WTC11 (cell line): ENCODE measurements around the gene HOXA13. TPM values are rescaled to one million over a fixed set of nuclear protein-coding genes. Genes with fewer than 3 reads are reported as not detected.
A peak's percentile ranks its signal among the peaks of the same experiment; 100 is the strongest.

Experiments used
- ATAC-seq: fragments of 200-7000 bp; cut with Tn5 transposase; 2 replicates; pipeline ENCODE4 v1.10.0; 2021; ENCODE audit warnings: mild to moderate bottlenecking, moderate library complexity
- CTCF ChIA-PET: fragments of 300-600 bp; sonication (Branson Sonifier 250); formaldehyde crosslinking; loops from one replicate; lab custom pipeline; 2021; ENCODE audit warnings: antibody characterized with exemption; lab: Charles Lee
- POLR2A ChIA-PET: fragments of 350-600 bp; sonication (Branson Sonifier 250); formaldehyde crosslinking; loops from one replicate; lab custom pipeline; 2021; ENCODE audit warnings: antibody characterized with exemption; lab: Charles Lee
- DNase-seq: peaks from one replicate; pipeline ENCODE4 v3.0.0; 2021; ENCODE audit warnings: low spot score
- H3K27ac Mint-ChIP-seq: 2 replicates; pipeline ENCODE4 v1.8.0; 2021; ENCODE audit warnings: mixed read lengths
- H3K27me3 Mint-ChIP-seq: 2 replicates; pipeline ENCODE4 v1.8.0; 2021; ENCODE audit warnings: low read depth, mild to moderate bottlenecking, moderate library complexity, mixed read lengths
- H3K36me3 Mint-ChIP-seq: 2 replicates; pipeline ENCODE4 v1.8.0; 2021; ENCODE audit warnings: mixed read lengths
- H3K4me1 Mint-ChIP-seq: 2 replicates; pipeline ENCODE4 v1.8.0; 2022; ENCODE audit warnings: mixed read lengths
- H3K4me3 Mint-ChIP-seq: 2 replicates; pipeline ENCODE4 v1.8.0; 2021; ENCODE audit warnings: mild to moderate bottlenecking, moderate library complexity, mixed read lengths
- H3K9me3 Mint-ChIP-seq: 2 replicates; pipeline ENCODE4 v1.8.0; 2021; ENCODE audit warnings: mixed read lengths
- AR ChIP-seq: fragments of 250-450 bp; sonication (Bioruptor Pico); IDR thresholded peaks from 2 replicates; pipeline ENCODE4 v1.9.0; 2021; ENCODE audit warnings: mild to moderate bottlenecking
- E2F1 ChIP-seq: sonication (generic); formaldehyde crosslinking; IDR thresholded peaks from 2 replicates; pipeline ENCODE4 v1.8.0; 2022; ENCODE audit warnings: mild to moderate bottlenecking, missing genetic modification reagents
- E2F5 ChIP-seq: sonication (generic); formaldehyde crosslinking; IDR thresholded peaks from 2 replicates; pipeline ENCODE4 v1.8.1; 2022; ENCODE audit warnings: mild to moderate bottlenecking, moderate library complexity, missing genetic modification reagents
- FOXP4 ChIP-seq: sonication (generic); formaldehyde crosslinking; IDR thresholded peaks from 2 replicates; pipeline ENCODE4 v1.8.0; 2022; ENCODE audit warnings: mild to moderate bottlenecking, missing genetic modification reagents
- MAX ChIP-seq: sonication (generic); formaldehyde crosslinking; IDR thresholded peaks from 2 replicates; pipeline ENCODE4 v1.8.0; 2022; ENCODE audit warnings: mild to moderate bottlenecking, missing genetic modification reagents
- NFYB ChIP-seq: sonication (generic); formaldehyde crosslinking; conservative IDR thresholded peaks from 2 replicates; pipeline ENCODE4 v1.8.0; 2022; ENCODE audit warnings: low read depth, missing genetic modification reagents
- NR1H2 ChIP-seq: sonication (generic); formaldehyde crosslinking; IDR thresholded peaks from 2 replicates; pipeline ENCODE4 v1.9.0; 2021; ENCODE audit warnings: mild to moderate bottlenecking, moderate library complexity, missing genetic modification reagents
- NR3C1 ChIP-seq: sonication (generic); formaldehyde crosslinking; conservative IDR thresholded peaks from 2 replicates; pipeline ENCODE4 v1.8.1; 2023; ENCODE audit warnings: low read depth, mild to moderate bottlenecking, missing genetic modification reagents
- STAT6 ChIP-seq: sonication (generic); formaldehyde crosslinking; conservative IDR thresholded peaks from 2 replicates; pipeline ENCODE4 v1.8.1; 2023; ENCODE audit warnings: mild to moderate bottlenecking, low read depth, missing genetic modification reagents, moderate library complexity
- ZBTB21 ChIP-seq: sonication (generic); formaldehyde crosslinking; IDR thresholded peaks from 2 replicates; pipeline ENCODE4 v1.8.1; 2023; ENCODE audit warnings: mild to moderate bottlenecking, missing genetic modification reagents, borderline replicate concordance
- ZNF317 ChIP-seq: sonication (generic); formaldehyde crosslinking; IDR thresholded peaks from 2 replicates; pipeline ENCODE4 v1.8.1; 2023; ENCODE audit warnings: low read depth, mild to moderate bottlenecking, moderate library complexity, missing genetic modification reagents, borderline replicate concordance
- ZNF425 ChIP-seq: fragments of 250-450 bp; sonication (Bioruptor Pico); conservative IDR thresholded peaks from 2 replicates; pipeline ENCODE4 v1.9.0; 2021; ENCODE audit warnings: mild to moderate bottlenecking
- ZNF512 ChIP-seq: sonication (generic); formaldehyde crosslinking; IDR thresholded peaks from 2 replicates; pipeline ENCODE4 v1.8.1; 2022; ENCODE audit warnings: missing genetic modification reagents, borderline replicate concordance
- total RNA-seq: library from RNA; stranded (reverse); gene quantifications from 3 replicates; pipeline ENCODE4 v1.2.3, GENCODE V29; 2021

HOXA13 gene
- total RNA-seq, 1 experiment from 2014 or later, result not detected

GRCh38 chr7:27205325-27206280 lies 5.7 kb upstream of the HOXA13 start:
- no peak for ATAC-seq
- TF ChIP-seq E2F1, result no peak
- no peak for TF ChIP-seq NR3C1
- TF ChIP-seq FOXP4 (CRISPR knock-in tag), result no peak
- TF ChIP-seq AR (CRISPR knock-in tag), result no peak
- TF ChIP-seq ZNF425, result no peak
- no peak for TF ChIP-seq ZBTB21 (CRISPR knock-in tag)
- TF ChIP-seq, all 79 proteins: peak for 0
- Mint-ChIP-seq H3K27ac (no peak overlapping the region), H3K27me3 (peaks cover 100% of the 10 kb centered on the region), H3K36me3 (no peaks in the 10 kb centered on the region), H3K4me3 (peak overlapping the region; percentile 41), H3K9me3 (no peaks in the 10 kb centered on the region), H3K4me1 (peaks cover 30% of the 10 kb centered on the region)
- no peak for DNase-seq
- ChIA-PET CTCF (interaction anchor here (1.0 to 2.4 kb wide), 5 partner anchors 10 to 400 kb away, joined by 3 to 12 read pairs (median 4); no protein-coding TSS in a partner anchor), POLR2A (interaction anchor here (0.8 kb wide), 1 partner anchor 30 kb away, joined by 3 read pairs; no protein-coding TSS in a partner anchor)

- CTCF ChIA-PET, result interaction anchor here (0.7 to 2.4 kb wide), 7 partner anchors 9 to 401 kb away, joined by 3 to 12 read pairs (median 3); no protein-coding TSS in a partner anchor
- DNase-seq (no peak), ATAC-seq (peak; percentile 4)
- Mint-ChIP-seq H3K27ac (no peak overlapping the region), H3K4me3 (peak overlapping the region; percentile 42), H3K9me3 (no peaks in the 10 kb centered on the region), H3K36me3 (no peaks in the 10 kb centered on the region), H3K27me3 (peaks cover 99% of the 10 kb centered on the region), H3K4me1 (peaks cover 31% of the 10 kb centered on the region)
- POLR2A ChIA-PET, result interaction anchor here (0.8 kb wide), 1 partner anchor 29 kb away, joined by 3 read pairs; no protein-coding TSS in a partner anchor
- TF ChIP-seq AR (CRISPR knock-in tag) (no peak), ZNF317 (CRISPR knock-in tag) (0 out of 2 replicates have a peak, but pooled peaks have one; percentile 22), NR1H2 (CRISPR knock-in tag) (no peak), STAT6 (CRISPR knock-in tag) (no peak), ZNF512 (CRISPR knock-in tag) (no peak), E2F5 (CRISPR knock-in tag) (0 out of 2 replicates have a peak, but pooled peaks have one; percentile 15), NFYB (CRISPR knock-in tag) (no peak), MAX (CRISPR knock-in tag) (no peak)
Measured at GRCh38 chr7:27204851-27205322, 5.0 kb upstream of the HOXA13 start.
